Neural cell (in vitro differentiated cells): ENCODE data around the gene PTPRA.

Experiments used
- EP300 ChIP-seq: fragments of 450-650 bp; conservative IDR thresholded peaks from 2 replicates; pipeline ENCODE4 v1.6.1; 2014; ENCODE audit warnings: antibody characterized with exemption, mild to moderate bottlenecking, moderate library complexity; ENCODE audit not compliant: poor library complexity, severe bottlenecking
- EZH2 ChIP-seq: fragments of 200-600, 300-800 bp; shearing (Covaris generic), sonication (generic); IDR thresholded peaks from 2 replicates; pipeline ENCODE4 v1.6.1; 2014; ENCODE audit warnings: antibody characterized with exemption, low read length, borderline replicate concordance, mild to moderate bottlenecking; ENCODE audit not compliant: insufficient read depth, poor library complexity, severe bottlenecking
- MXI1 ChIP-seq: fragments of 450-650 bp; conservative IDR thresholded peaks from 2 replicates; pipeline ENCODE4 v1.6.1; 2014; ENCODE audit warnings: antibody characterized with exemption, mild to moderate bottlenecking; ENCODE audit not compliant: poor library complexity, severe bottlenecking
- POLR2AphosphoS5 ChIP-seq: IDR thresholded peaks from 2 replicates; pipeline ENCODE4 v1.6.1; 2012
- RAD21 ChIP-seq: fragments of 450-650 bp; conservative IDR thresholded peaks from 2 replicates; pipeline ENCODE4 v1.6.1; 2014; ENCODE audit warnings: antibody characterized with exemption, mild to moderate bottlenecking, moderate library complexity
- SMC3 ChIP-seq: fragments of 450-650 bp; conservative IDR thresholded peaks from 2 replicates; pipeline ENCODE4 v1.6.1; 2014; ENCODE audit warnings: antibody characterized with exemption, mild to moderate bottlenecking, moderate library complexity; ENCODE audit not compliant: poor library complexity
- TAF1 ChIP-seq: IDR thresholded peaks from 2 replicates; pipeline ENCODE4 v1.6.1; 2012; ENCODE audit warnings: low read depth
- TF ChIP-seq, protein P1 (sequence below): fragments of 450-650 bp; IDR thresholded peaks from 2 replicates; pipeline ENCODE4 v1.5.1; 2014; ENCODE audit warnings: antibody characterized with exemption, mild to moderate bottlenecking, moderate library complexity; ENCODE audit not compliant: poor library complexity, severe bottlenecking
- TF ChIP-seq, protein P2 (sequence below): IDR thresholded peaks from 2 replicates; pipeline ENCODE4 v1.6.1; 2012; ENCODE audit warnings: borderline replicate concordance

- TF ChIP-seq, protein P1, sequence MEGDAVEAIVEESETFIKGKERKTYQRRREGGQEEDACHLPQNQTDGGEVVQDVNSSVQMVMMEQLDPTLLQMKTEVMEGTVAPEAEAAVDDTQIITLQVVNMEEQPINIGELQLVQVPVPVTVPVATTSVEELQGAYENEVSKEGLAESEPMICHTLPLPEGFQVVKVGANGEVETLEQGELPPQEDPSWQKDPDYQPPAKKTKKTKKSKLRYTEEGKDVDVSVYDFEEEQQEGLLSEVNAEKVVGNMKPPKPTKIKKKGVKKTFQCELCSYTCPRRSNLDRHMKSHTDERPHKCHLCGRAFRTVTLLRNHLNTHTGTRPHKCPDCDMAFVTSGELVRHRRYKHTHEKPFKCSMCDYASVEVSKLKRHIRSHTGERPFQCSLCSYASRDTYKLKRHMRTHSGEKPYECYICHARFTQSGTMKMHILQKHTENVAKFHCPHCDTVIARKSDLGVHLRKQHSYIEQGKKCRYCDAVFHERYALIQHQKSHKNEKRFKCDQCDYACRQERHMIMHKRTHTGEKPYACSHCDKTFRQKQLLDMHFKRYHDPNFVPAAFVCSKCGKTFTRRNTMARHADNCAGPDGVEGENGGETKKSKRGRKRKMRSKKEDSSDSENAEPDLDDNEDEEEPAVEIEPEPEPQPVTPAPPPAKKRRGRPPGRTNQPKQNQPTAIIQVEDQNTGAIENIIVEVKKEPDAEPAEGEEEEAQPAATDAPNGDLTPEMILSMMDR: no peak
- TF ChIP-seq RAD21 (no peak), EP300 (no peak), EZH2 (no peak), TAF1 (no peak), MXI1 (no peak), POLR2AphosphoS5 (no peak), SMC3 (no peak)
- TF ChIP-seq, protein P2, sequence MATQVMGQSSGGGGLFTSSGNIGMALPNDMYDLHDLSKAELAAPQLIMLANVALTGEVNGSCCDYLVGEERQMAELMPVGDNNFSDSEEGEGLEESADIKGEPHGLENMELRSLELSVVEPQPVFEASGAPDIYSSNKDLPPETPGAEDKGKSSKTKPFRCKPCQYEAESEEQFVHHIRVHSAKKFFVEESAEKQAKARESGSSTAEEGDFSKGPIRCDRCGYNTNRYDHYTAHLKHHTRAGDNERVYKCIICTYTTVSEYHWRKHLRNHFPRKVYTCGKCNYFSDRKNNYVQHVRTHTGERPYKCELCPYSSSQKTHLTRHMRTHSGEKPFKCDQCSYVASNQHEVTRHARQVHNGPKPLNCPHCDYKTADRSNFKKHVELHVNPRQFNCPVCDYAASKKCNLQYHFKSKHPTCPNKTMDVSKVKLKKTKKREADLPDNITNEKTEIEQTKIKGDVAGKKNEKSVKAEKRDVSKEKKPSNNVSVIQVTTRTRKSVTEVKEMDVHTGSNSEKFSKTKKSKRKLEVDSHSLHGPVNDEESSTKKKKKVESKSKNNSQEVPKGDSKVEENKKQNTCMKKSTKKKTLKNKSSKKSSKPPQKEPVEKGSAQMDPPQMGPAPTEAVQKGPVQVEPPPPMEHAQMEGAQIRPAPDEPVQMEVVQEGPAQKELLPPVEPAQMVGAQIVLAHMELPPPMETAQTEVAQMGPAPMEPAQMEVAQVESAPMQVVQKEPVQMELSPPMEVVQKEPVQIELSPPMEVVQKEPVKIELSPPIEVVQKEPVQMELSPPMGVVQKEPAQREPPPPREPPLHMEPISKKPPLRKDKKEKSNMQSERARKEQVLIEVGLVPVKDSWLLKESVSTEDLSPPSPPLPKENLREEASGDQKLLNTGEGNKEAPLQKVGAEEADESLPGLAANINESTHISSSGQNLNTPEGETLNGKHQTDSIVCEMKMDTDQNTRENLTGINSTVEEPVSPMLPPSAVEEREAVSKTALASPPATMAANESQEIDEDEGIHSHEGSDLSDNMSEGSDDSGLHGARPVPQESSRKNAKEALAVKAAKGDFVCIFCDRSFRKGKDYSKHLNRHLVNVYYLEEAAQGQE: no peak
These were observed 15.9 kb downstream of the PTPRA start for GRCh38 chr20:2889209-2889608.
